H1 (cell line): Measurements from ENCODE around the gene DAG1. TPM values are rescaled to one million over a fixed set of nuclear protein-coding genes. Genes with fewer than 3 reads are reported as not detected.

Experiments used
- CEBPB ChIP-seq: IDR thresholded peaks from 2 replicates; pipeline ENCODE4 v1.6.1; 2012; ENCODE audit warnings: low read depth, low read length
- CHD7 ChIP-seq: fragments of 300-600 bp; sonication (generic); IDR thresholded peaks from 2 replicates; pipeline ENCODE4 v1.7.1; 2012; ENCODE audit warnings: low read length, moderate library complexity, mild to moderate bottlenecking, inconsistent platforms; ENCODE audit not compliant: insufficient replicate concordance
- CTCF ChIP-seq, 3 experiments: IDR thresholded peaks; 1 replicate in 2 of 3; 2 replicates in 1 of 3; pipeline versions ENCODE4 v1.5.1 to v1.6.1; 2011; ENCODE audit warnings: low read length in 3 of 3, mild to moderate bottlenecking in 3 of 3, inconsistent platforms in 2 of 3, low read depth in 1 of 3, moderate library complexity in 1 of 3; ENCODE audit not compliant: insufficient read depth in 1 of 3; ENCODE audit errors: control extremely low read depth in 1 of 3
- NANOG ChIP-seq: IDR thresholded peaks from 2 replicates; pipeline ENCODE4 v1.6.1; 2011; ENCODE audit warnings: low read length, low read depth, mild to moderate bottlenecking, inconsistent platforms; ENCODE audit not compliant: insufficient read depth, poor library complexity, severe bottlenecking
- POLR2AphosphoS5 ChIP-seq: IDR thresholded peaks from 2 replicates; pipeline ENCODE4 v1.6.1; 2011; ENCODE audit warnings: low read depth, low read length
- POU5F1 ChIP-seq: IDR thresholded peaks from 2 replicates; pipeline ENCODE4 v1.6.1; 2011; ENCODE audit warnings: low read depth, mild to moderate bottlenecking, low read length, moderate library complexity
- SP2 ChIP-seq: IDR thresholded peaks from 2 replicates; pipeline ENCODE4 v1.6.1; 2012; ENCODE audit warnings: mild to moderate bottlenecking, low read length, inconsistent platforms
- SUZ12 ChIP-seq: fragments of 200-600 bp; sonication (generic); IDR thresholded peaks from 2 replicates; pipeline ENCODE4 v1.6.1; 2012; ENCODE audit warnings: mild to moderate bottlenecking, inconsistent platforms, low read length, moderate library complexity, mixed read lengths
- TEAD4 ChIP-seq: IDR thresholded peaks from 2 replicates; pipeline ENCODE4 v1.6.1; 2012; ENCODE audit warnings: low read depth, low read length, inconsistent platforms, mixed read lengths
- polyA plus RNA-seq, 7 experiments: library from polyadenylated mRNA; depleted of rRNA in 3 of 7; stranded (reverse) in 5 of 7; unstranded in 2 of 7; fragments of >200 nt in 5 of 7; fragments of 200-250 nt in 2 of 7; gene quantifications; 1 replicate in 5 of 7; 2 replicates in 1 of 7; 4 replicates in 1 of 7; pipeline versions ENCODE4 v1.2.1 to v1.2.3, GENCODE V29; 2011 to 2013; ENCODE audit warnings: missing spikeins in 2 of 7, mixed read lengths in 2 of 7
- total RNA-seq: library from RNA; stranded (reverse); fragmentation: NEBNext Ultra II Directional; extraction: Animal tissue kit (Norgen Biotek cat#: 25700); gene quantifications from 2 replicates; pipeline ENCODE4 v1.2.1, GENCODE V29; 2021

The DAG1 gene
- total and polyA plus RNA-seq, 2 of the 8 experiments (the other 6 are each of a cell fraction or from before 2014, with no cell fraction given), result 97.5 to 138 TPM

- no peak for TF ChIP-seq CHD7
- TF ChIP-seq CEBPB, result no peak
- TF ChIP-seq TEAD4, result no peak
- no peak for TF ChIP-seq SUZ12
- TF ChIP-seq NANOG, result no peak
- no peak for TF ChIP-seq POLR2AphosphoS5
- no peak for TF ChIP-seq SP2
- TF ChIP-seq POU5F1, result no peak
- no peak for TF ChIP-seq CTCF (IDR thresholded peaks at IDR 0.05; ENCODE audit: control extremely low read depth in 1 of 3, insufficient read depth in 1 of 3, low read depth in 1 of 3, low read length in 3 of 3)
These were observed 49.2 kb downstream of the DAG1 start (continued) for GRCh38 chr3:49519296-49519695.
